Heart left ventricle (tissue), 16 donors: Measurements from ENCODE around the gene GLT1D1. TPM values are rescaled to one million over a fixed set of nuclear protein-coding genes. Genes with fewer than 3 reads are reported as not detected.
A peak's percentile ranks its signal among the peaks of the same experiment; 100 is the strongest.

Experiments
- ATAC-seq, 4 donors: fragments of 200-7000 bp; cut with Tn5 transposase; one replicate each; pipeline ENCODE4 v1.9.1; 2020 to 2022; ENCODE audit warnings: moderate library complexity in 4 of 4, mild to moderate bottlenecking in 3 of 4, moderate number of reproducible peaks in 1 of 4
- DNase-seq, 5 donors: peaks; one replicate each; pipeline ENCODE4 v3.0.0-alpha.2; 2020
- H3K27ac ChIP-seq, 12 donors: fragments of 200-600 bp; sonication (generic) in 4 of 12; one replicate each; pipeline versions ENCODE4 v1.5.0 to v1.8.0; 2016 to 2022; ENCODE audit warnings: mild to moderate bottlenecking in 2 of 12
- H3K27me3 ChIP-seq, 9 donors: fragments of 200-600 bp; sonication (generic) in 2 of 9; one replicate each; pipeline versions ENCODE4 v1.5.1 to v1.8.0; 2016 to 2022; ENCODE audit warnings: mild to moderate bottlenecking in 3 of 9
- H3K36me3 ChIP-seq, 9 donors: fragments of 200-600 bp; sonication (generic) in 2 of 9; one replicate each; pipeline versions ENCODE4 v1.5.0 to v1.8.0; 2018 to 2022; ENCODE audit warnings: mild to moderate bottlenecking in 2 of 9
- H3K4me1 ChIP-seq, 12 donors: fragments of 200-600 bp; sonication (generic) in 4 of 12; one replicate each; pipeline versions ENCODE4 v1.5.0 to v1.8.0; 2016 to 2022; ENCODE audit warnings: mild to moderate bottlenecking in 3 of 12
- H3K4me3 ChIP-seq, 12 donors: fragments of 200-600 bp; sonication (generic) in 4 of 12; one replicate each; pipeline versions ENCODE4 v1.5.0 to v1.8.0; 2017 to 2022; ENCODE audit warnings: mild to moderate bottlenecking in 9 of 12, moderate library complexity in 4 of 12
- H3K9me3 ChIP-seq, 12 donors: fragments of 200-600 bp; sonication (generic) in 4 of 12; one replicate each; pipeline versions ENCODE4 v1.5.0 to v1.8.0; 2016 to 2022; ENCODE audit warnings: mild to moderate bottlenecking in 1 of 12
- CTCF ChIP-seq, 12 donors: fragments of 200-600 bp; sonication (generic) in 4 of 12; IDR thresholded peaks; one replicate each; pipeline versions ENCODE4 v1.5.0 to v1.8.0; 2018 to 2022; ENCODE audit warnings: antibody characterized with exemption in 12 of 12, mild to moderate bottlenecking in 5 of 12
- POLR2A ChIP-seq, 2 donors: fragments of 450-650 bp; IDR thresholded peaks; one replicate each; pipeline ENCODE4 v1.6.1; 2017; ENCODE audit warnings: antibody characterized with exemption in 2 of 2, mild to moderate bottlenecking in 2 of 2, moderate library complexity in 2 of 2
- WGBS, 4 donors: extraction: QIAGEN DNeasy Blood & Tissue Kit in 2 of 4; methylation state at CpG; one replicate each; pipeline versions ENCODE4 v1.1.5 to v1.1.7; 2013 to 2018; 5-methylcytosine and 5-hydroxymethylcytosine counted together
- intact Hi-C, 10 donors: fragments of 100-400 bp; cut with DNase I; formaldehyde crosslinking; loops; one replicate each; pipeline versions ENCODE4 v1.11.1 to v1.14.2; 2022
- polyA plus RNA-seq, 2 donors: library from polyadenylated mRNA; stranded (reverse); fragments of 200-250 nt; gene quantifications; one replicate each; pipeline ENCODE4 v1.2.3, GENCODE V29; 2013
- total RNA-seq, 9 donors: library from RNA; depleted of rRNA in 2 of 9; stranded (reverse); fragments of >200 nt in 2 of 9; fragmentation: NEBNext Ultra II Directional in 3 of 9; extraction: Animal tissue kit (Norgen Biotek cat#: 25700) in 3 of 9; gene quantifications; one replicate each; pipeline versions ENCODE4 v1.1.0 to v1.2.4, GENCODE V29; 2016 to 2023
- donor health status: ischemic (EF 13 %, LVEDD 7.1; RV severe dilation, severe dysfunction).
- donor health status: healthy with polysubstance abuse.
- donor health status: DM: no; HTN: yes; CAD: no.
- donor health status: DM: no; HTN: no; CAD: no.
- donor health status: ischemic (EF 25% LVEDD 6.9; RV normal size, moderate dysfunction).
- donor health status: ischemic (EF 25% LVEDD 5.7; RV mildly dilated, moderate dysfunction).
- donor health status: healthy.
- donor health status: DM: yes; HTN: yes; CAD: no.
- donor health status: ischemic (EF 35%, LVEDD 5.7; RV mildly dilated, moderate dysfunction).
- donor health status: nonischemic (EF 11% LVEDD 7.7; RV severe dilation, severe dysfunction).
- donor health status: DM: yes; HTN: yes; CAD: no.
- donor health status: PGD.
- donor health status: ischemic (EF 29% LVEDD 5.4; RV normal size, mild dysfunction).
- donor health status: nonischemic (EF 23%, LVEDD 6.1; RV moderate dilation, normal function).

The GLT1D1 gene
- total and polyA plus RNA-seq, 11 donors: 0.11 to 2.3 (median 0.38) TPM

GRCh38 chr12:128908254-128908653 is 55.0 kb downstream of the GLT1D1 start:
- Histone ChIP-seq H3K36me3 (no peaks in the 10 kb centered on the region), H3K4me3 (no peak overlapping the region), H3K27ac (no peak overlapping the region), H3K4me1 (peaks cover 0 to 5% (median 0%) of the 10 kb centered on the region in 12 donors), H3K9me3 (no peaks in the 10 kb centered on the region), H3K27me3 (no peaks in the 10 kb centered on the region)
- intact Hi-C loops: no loop called here
- 83 to 94% (median 88%) methylated on average over 4 of the region's 4 CpGs for WGBS, 4 donors
- DNase-seq (no peak), ATAC-seq (no peak)
- TF ChIP-seq POLR2A (IDR thresholded peaks at IDR 0.05) (no peak), CTCF (IDR thresholded peaks at IDR 0.05) (no peak)

- Histone ChIP-seq H3K27ac (no peak overlapping the region), H3K9me3 (no peaks in the 10 kb centered on the region), H3K27me3 (no peaks in the 10 kb centered on the region), H3K4me1 (peaks cover 0 to 5% (median 0%) of the 10 kb centered on the region in 12 donors), H3K4me3 (no peak overlapping the region), H3K36me3 (no peaks in the 10 kb centered on the region)
- intact Hi-C loops: no loop called here
- no peak for TF ChIP-seq POLR2A (IDR thresholded peaks at IDR 0.05)
- TF ChIP-seq CTCF (IDR thresholded peaks at IDR 0.05): no peak
- DNase-seq (no peak), ATAC-seq (peak in 2 of 4 donors; percentile 54 to 63)
- WGBS, 4 donors: 34 to 47% (median 37%) methylated on average over 1 of the region's 1 CpG
These were observed 56.4 kb downstream of the GLT1D1 start for GRCh38 chr12:128909653-128910052.

GRCh38 chr12:128910629-128911028 is 57.4 kb downstream of the GLT1D1 start:
- DNase-seq (no peak), ATAC-seq (no peak)
- no peak overlapping the region for H3K27ac ChIP-seq
- peaks cover 0 to 5% (median 0%) of the 10 kb centered on the region in 12 donors for H3K4me1 ChIP-seq
- 80 to 88% (median 84%) methylated on average over 10 of the region's 10 CpGs for WGBS, 4 donors
- no peaks in the 10 kb centered on the region for H3K27me3 ChIP-seq
- H3K4me3 ChIP-seq: no peak overlapping the region
- no peaks in the 10 kb centered on the region for H3K9me3 ChIP-seq
- TF ChIP-seq POLR2A (IDR thresholded peaks at IDR 0.05) (no peak), CTCF (IDR thresholded peaks at IDR 0.05) (no peak)
- intact Hi-C loops: no loop called here
- H3K36me3 ChIP-seq: no peaks in the 10 kb centered on the region

GRCh38 chr12:128911861-128912260 is 58.6 kb downstream of the GLT1D1 start:
- no peaks in the 10 kb centered on the region for H3K36me3 ChIP-seq
- no peak overlapping the region for H3K27ac ChIP-seq
- no peaks in the 10 kb centered on the region for H3K9me3 ChIP-seq
- WGBS, 4 donors: 82 to 84% (median 83%) methylated on average over 5 of the region's 5 CpGs
- intact Hi-C loops: no loop called here
- TF ChIP-seq CTCF (IDR thresholded peaks at IDR 0.05) (no peak), POLR2A (IDR thresholded peaks at IDR 0.05) (no peak)
- no peak overlapping the region for H3K4me3 ChIP-seq
- no peaks in the 10 kb centered on the region for H3K27me3 ChIP-seq
- DNase-seq (no peak), ATAC-seq (no peak)
- peaks cover 0 to 5% (median 0%) of the 10 kb centered on the region in 12 donors for H3K4me1 ChIP-seq
